ENCODE measurements around the gene DUT. TPM values are rescaled to one million over a fixed set of nuclear protein-coding genes. Genes with fewer than 3 reads are reported as not detected.

DUT gene
- total and polyA plus RNA-seq, 2 experiments from 2014 or later: 88.8 to 198 TPM

GRCh38 chr15:48331796-48332641 lies 790 bp downstream of the DUT start:
- Histone ChIP-seq H3K4me3 (peak overlapping the region; percentile 80), H3K27me3 (no peaks in the 10 kb centered on the region), H3K27ac (peak overlapping the region; percentile 95), H3K4me1 (ENCODE audit: low read depth) (peaks cover 4% of the 10 kb centered on the region), H3K36me3 (no peaks in the 10 kb centered on the region), H3K9me3 (ENCODE audit: low read depth) (no peaks in the 10 kb centered on the region)
- TF ChIP-seq, protein P1, sequence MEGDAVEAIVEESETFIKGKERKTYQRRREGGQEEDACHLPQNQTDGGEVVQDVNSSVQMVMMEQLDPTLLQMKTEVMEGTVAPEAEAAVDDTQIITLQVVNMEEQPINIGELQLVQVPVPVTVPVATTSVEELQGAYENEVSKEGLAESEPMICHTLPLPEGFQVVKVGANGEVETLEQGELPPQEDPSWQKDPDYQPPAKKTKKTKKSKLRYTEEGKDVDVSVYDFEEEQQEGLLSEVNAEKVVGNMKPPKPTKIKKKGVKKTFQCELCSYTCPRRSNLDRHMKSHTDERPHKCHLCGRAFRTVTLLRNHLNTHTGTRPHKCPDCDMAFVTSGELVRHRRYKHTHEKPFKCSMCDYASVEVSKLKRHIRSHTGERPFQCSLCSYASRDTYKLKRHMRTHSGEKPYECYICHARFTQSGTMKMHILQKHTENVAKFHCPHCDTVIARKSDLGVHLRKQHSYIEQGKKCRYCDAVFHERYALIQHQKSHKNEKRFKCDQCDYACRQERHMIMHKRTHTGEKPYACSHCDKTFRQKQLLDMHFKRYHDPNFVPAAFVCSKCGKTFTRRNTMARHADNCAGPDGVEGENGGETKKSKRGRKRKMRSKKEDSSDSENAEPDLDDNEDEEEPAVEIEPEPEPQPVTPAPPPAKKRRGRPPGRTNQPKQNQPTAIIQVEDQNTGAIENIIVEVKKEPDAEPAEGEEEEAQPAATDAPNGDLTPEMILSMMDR (IDR thresholded peaks at IDR 0.05; ENCODE audit: low read depth, low read length): no peak
- peak in 1 of 2 donors; percentile 61 for DNase-seq (ENCODE audit: low read depth in 1 of 2, low spot score in 1 of 2)

GRCh38 chr15:48332642-48333034 lies 1.4 kb downstream of the DUT start:
- no peak for DNase-seq (ENCODE audit: low read depth in 1 of 2, low spot score in 1 of 2)
- H3K27me3 ChIP-seq: no peaks in the 10 kb centered on the region
- H3K4me3 ChIP-seq: peak overlapping the region; percentile 80
- no peaks in the 10 kb centered on the region for H3K36me3 ChIP-seq
- peaks cover 4% of the 10 kb centered on the region for H3K4me1 ChIP-seq (ENCODE audit: low read depth)
- TF ChIP-seq, protein P1 (IDR thresholded peaks at IDR 0.05; ENCODE audit: low read depth, low read length): no peak
- no peaks in the 10 kb centered on the region for H3K9me3 ChIP-seq (ENCODE audit: low read depth)
- H3K27ac ChIP-seq: no peak overlapping the region

- Histone ChIP-seq H3K27ac (no peak overlapping the region), H3K4me1 (ENCODE audit: low read depth) (peaks cover 4% of the 10 kb centered on the region), H3K4me3 (no peak overlapping the region), H3K9me3 (ENCODE audit: low read depth) (no peaks in the 10 kb centered on the region), H3K27me3 (no peaks in the 10 kb centered on the region), H3K36me3 (peaks cover 4% of the 10 kb centered on the region)
- DNase-seq (ENCODE audit: low read depth in 1 of 2, low spot score in 1 of 2): no peak
- TF ChIP-seq, protein P1 (IDR thresholded peaks at IDR 0.05; ENCODE audit: low read depth, low read length): no peak
Measured at GRCh38 chr15:48333540-48333939, 2.3 kb downstream of the DUT start.

GRCh38 chr15:48334260-48334659 lies 3.0 kb downstream of the DUT start:
- H3K4me3 ChIP-seq: no peak overlapping the region
- H3K27me3 ChIP-seq: no peaks in the 10 kb centered on the region
- no peak for DNase-seq (ENCODE audit: low read depth in 1 of 2, low spot score in 1 of 2)
- H3K4me1 ChIP-seq (ENCODE audit: low read depth): peaks cover 4% of the 10 kb centered on the region
- no peaks in the 10 kb centered on the region for H3K9me3 ChIP-seq (ENCODE audit: low read depth)
- TF ChIP-seq, protein P1 (IDR thresholded peaks at IDR 0.05; ENCODE audit: low read depth, low read length): no peak
- H3K36me3 ChIP-seq: peaks cover 4% of the 10 kb centered on the region
- H3K27ac ChIP-seq: no peak overlapping the region

DNA sequence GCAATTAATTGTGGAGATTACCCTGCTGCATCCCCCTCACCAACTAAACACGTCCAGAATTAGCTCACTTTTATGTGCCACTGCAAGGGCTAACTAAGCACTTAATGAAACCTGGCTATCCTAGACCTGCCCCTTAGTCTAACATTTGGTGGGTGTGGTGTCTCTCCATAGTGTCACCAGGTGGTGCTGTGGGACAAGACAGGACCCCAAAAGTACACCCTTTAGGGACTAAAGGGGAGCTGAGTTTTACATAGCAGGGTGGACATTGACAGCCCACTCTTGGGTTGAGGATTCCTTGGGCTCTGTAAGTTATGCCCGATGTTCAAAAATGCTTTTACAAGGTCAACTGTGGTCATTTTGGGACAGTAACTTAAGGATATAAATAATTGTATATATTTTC lies 5.7 kb downstream of the DUT start:
- DNase-seq (ENCODE audit: low read depth in 1 of 2, low spot score in 1 of 2): peak; percentile 13 to 23
- no peaks in the 10 kb centered on the region for H3K4me1 ChIP-seq (ENCODE audit: low read depth)
- peaks cover 18% of the 10 kb centered on the region for H3K36me3 ChIP-seq
- TF ChIP-seq, protein P1 (IDR thresholded peaks at IDR 0.05; ENCODE audit: low read depth, low read length): peak; percentile 29
- no peaks in the 10 kb centered on the region for H3K9me3 ChIP-seq (ENCODE audit: low read depth)
- no peak overlapping the region for H3K4me3 ChIP-seq
- H3K27me3 ChIP-seq: no peaks in the 10 kb centered on the region
- no peak overlapping the region for H3K27ac ChIP-seq
